T-cell (primary cell): ENCODE measurements around the gene TFF2. TPM values are rescaled to one million over a fixed set of nuclear protein-coding genes. Genes with fewer than 3 reads are reported as not detected.

Experiments used
- ATAC-seq, 4 experiments: fragments of 200-7000 bp in 3 of 4; fragments of 150-1000 bp in 1 of 4; cut with Tn5 transposase; replicated peaks in 1 of 4; 1 replicate in 3 of 4; 2 replicates in 1 of 4; pipeline ENCODE4 v1.10.0; 2021; ENCODE audit warnings: moderate library complexity in 3 of 4, mild to moderate bottlenecking in 2 of 4, moderate number of reproducible peaks in 1 of 4
- CTCF ChIA-PET, 2 donors: fragments of 300-600 bp; sonication (Branson Sonifier 250); formaldehyde crosslinking; loops; one replicate each; lab custom pipeline; 2022; ENCODE audit warnings: antibody characterized with exemption in 2 of 2; lab: Charles Lee
- POLR2A ChIA-PET, 2 donors: fragments of 300-600 bp; sonication (Branson Sonifier 250); formaldehyde crosslinking; loops; one replicate each; lab custom pipeline; 2022; ENCODE audit warnings: antibody characterized with exemption in 2 of 2; lab: Charles Lee
- DNase-seq, 35 experiments: peaks; one replicate each; pipeline versions ENCODE4 v3.0.0 to v3.0.0-alpha.2; 2013 to 2023
- H3K27ac ChIP-seq: one replicate; pipeline ENCODE4 v1.5.1; 2013; ENCODE audit warnings: low read length
- H3K27me3 ChIP-seq, 2 experiments: replicated peaks in 1 of 2; 1 replicate in 1 of 2; 2 replicates in 1 of 2; pipeline versions ENCODE4 v1.6.1 to v1.7.0; 2013; ENCODE audit warnings: low read length in 1 of 2, mixed read lengths in 1 of 2; ENCODE audit not compliant: control insufficient read depth in 2 of 2, insufficient read depth in 2 of 2; ENCODE audit errors: extremely low read depth in 1 of 2
- H3K36me3 ChIP-seq, 2 donors: 1 replicate in 1 of 2; 2 replicates in 1 of 2; pipeline versions ENCODE4 v1.6.1 to v1.7.0; 2013; ENCODE audit warnings: low read length in 1 of 2; ENCODE audit not compliant: control insufficient read depth in 2 of 2, insufficient read depth in 1 of 2; ENCODE audit errors: extremely low read depth in 1 of 2
- H3K4me1 ChIP-seq, 2 experiments: 1 replicate in 1 of 2; 2 replicates in 1 of 2; pipeline versions ENCODE4 v1.6.1 to v1.7.0; 2013; ENCODE audit warnings: low read length in 2 of 2, mixed read lengths in 1 of 2; ENCODE audit not compliant: insufficient read depth in 2 of 2, control insufficient read depth in 1 of 2; ENCODE audit errors: extremely low read depth in 1 of 2
- H3K4me3 ChIP-seq, 2 donors: 1 replicate in 1 of 2; 2 replicates in 1 of 2; pipeline versions ENCODE4 v1.5.1 to v1.7.0; 2013; ENCODE audit warnings: mild to moderate bottlenecking in 2 of 2, low read length in 1 of 2, moderate library complexity in 1 of 2; ENCODE audit not compliant: control insufficient read depth in 1 of 2; ENCODE audit errors: extremely low read depth in 1 of 2
- H3K9me3 ChIP-seq: 2 replicates; pipeline ENCODE4 v1.7.0; 2013
- H3K27ac Mint-ChIP-seq, 2 donors: one replicate each; pipeline ENCODE4 v1.8.0; 2020 to 2021; ENCODE audit warnings: mild to moderate bottlenecking in 2 of 2, mixed read lengths in 2 of 2
- H3K27me3 Mint-ChIP-seq, 2 donors: one replicate each; pipeline ENCODE4 v1.8.0; 2021 to 2022; ENCODE audit warnings: mixed read lengths in 2 of 2
- H3K36me3 Mint-ChIP-seq: one replicate; pipeline ENCODE4 v1.8.0; 2021; ENCODE audit warnings: mixed read lengths
- H3K4me1 Mint-ChIP-seq, 3 donors: one replicate each; pipeline ENCODE4 v1.8.0; 2020 to 2022; ENCODE audit warnings: mixed read lengths in 3 of 3, mild to moderate bottlenecking in 1 of 3
- H3K4me3 Mint-ChIP-seq, 3 donors: one replicate each; pipeline ENCODE4 v1.8.0; 2020 to 2022; ENCODE audit warnings: mild to moderate bottlenecking in 3 of 3, mixed read lengths in 3 of 3, moderate library complexity in 3 of 3
- H3K9me3 Mint-ChIP-seq, 3 donors: one replicate each; pipeline ENCODE4 v1.8.0; 2020 to 2022; ENCODE audit warnings: mixed read lengths in 3 of 3
- WGBS: methylation state at CpG from one replicate; pipeline ENCODE4 v1.1.5; 2013; ENCODE audit warnings: missing lambda C conversion rate; ENCODE audit not compliant: insufficient coverage; 5-methylcytosine and 5-hydroxymethylcytosine counted together
- total RNA-seq, 35 experiments: library from RNA in 6 of 35; stranded (reverse) in 6 of 35; fragments of 120-200 nt in 1 of 35; gene quantifications; one replicate each; pipeline versions ENCODE4 v1.2.1 to v1.2.4 and lab custom pipeline; 2013 to 2026

TFF2 gene
- total RNA-seq, 5 donors from 2014 or later (not counting 1 experiment from before 2014, with no cell fraction given), result 0.38 TPM; not detected in 4

GRCh38 chr21:42319376-42319775 is 31.4 kb downstream of the TFF2 start:
- Mint-ChIP-seq H3K36me3 (no peaks in the 10 kb centered on the region), H3K9me3 (no peaks in the 10 kb centered on the region), H3K27me3 (peaks cover 8 to 12% of the 10 kb centered on the region in 2 donors), H3K4me1 (peaks cover 5 to 10% (median 8%) of the 10 kb centered on the region in 3 donors), H3K27ac (no peak overlapping the region), H3K4me3 (no peak overlapping the region)
- ChIA-PET CTCF (interaction anchor here in 1 of 2 donors (0.5 kb wide), 1 partner anchor 503 kb away, joined by 4 read pairs; no protein-coding TSS in a partner anchor), POLR2A (no interaction called here)
- H3K4me1 ChIP-seq, result peaks cover 0 to 9% of the 10 kb centered on the region in 2 experiments
- no peak overlapping the region for H3K27ac ChIP-seq
- WGBS, result 10% methylated on average over 3 of the region's 10 CpGs
- ATAC-seq (peak in 2 of 4 experiments; percentile 36 to 40), DNase-seq (no peak)
- H3K27me3 ChIP-seq, result peaks cover 0 to 18% of the 10 kb centered on the region in 2 experiments
- no peaks in the 10 kb centered on the region for H3K36me3 ChIP-seq
- H3K4me3 ChIP-seq, result no peak overlapping the region
- H3K9me3 ChIP-seq, result no peaks in the 10 kb centered on the region

DNA sequence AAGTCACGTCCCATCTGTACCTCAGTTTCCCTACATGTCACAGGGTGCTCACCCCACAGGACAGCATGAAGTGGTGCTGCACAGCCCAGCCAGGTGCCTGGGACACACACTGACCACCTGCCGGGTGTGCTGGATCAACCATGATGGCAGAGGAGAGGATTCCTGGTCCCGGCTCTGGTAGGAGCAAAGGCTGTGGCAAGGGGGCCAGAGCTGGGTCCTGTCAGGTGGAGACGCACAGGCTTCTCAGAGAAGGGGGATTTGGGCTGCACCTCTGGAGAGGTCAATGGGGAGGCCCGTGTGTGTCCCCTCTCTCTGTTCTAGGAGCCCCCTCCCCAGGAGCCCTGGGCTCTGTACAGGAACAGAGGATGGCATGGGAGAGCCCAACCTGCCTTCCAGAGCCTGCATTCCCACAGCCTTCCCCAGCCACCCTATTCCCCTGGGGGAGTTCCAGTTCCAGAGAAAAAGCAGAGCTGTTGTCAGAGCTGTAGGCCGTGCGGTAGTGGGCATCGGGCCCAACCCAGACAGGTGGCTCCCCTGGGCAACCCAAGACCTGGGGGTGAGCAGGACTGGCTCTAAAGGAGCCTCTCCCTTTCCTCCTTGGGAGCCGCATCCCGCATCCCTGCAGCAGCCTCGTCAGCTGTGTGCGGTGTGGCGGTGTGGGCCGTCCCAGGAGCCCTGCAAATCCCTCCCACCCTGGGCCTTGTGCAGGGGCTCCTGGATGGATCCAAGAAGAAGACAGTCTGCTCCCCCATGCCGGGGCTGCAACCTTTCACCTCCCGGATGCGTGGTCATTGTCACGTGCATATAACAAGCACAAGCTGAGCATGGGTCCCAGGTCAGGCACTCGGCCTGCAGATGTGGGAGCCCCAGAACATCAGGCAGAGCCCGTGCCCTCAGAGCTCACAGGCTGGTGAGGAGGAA is 32.7 kb downstream of the TFF2 start:
- WGBS, result 93% methylated on average over 9 of the region's 20 CpGs
- Mint-ChIP-seq H3K27me3 (peaks cover 4 to 8% of the 10 kb centered on the region in 2 donors), H3K9me3 (no peaks in the 10 kb centered on the region), H3K4me3 (no peak overlapping the region), H3K27ac (no peak overlapping the region), H3K4me1 (peaks cover 5 to 10% (median 8%) of the 10 kb centered on the region in 3 donors), H3K36me3 (no peaks in the 10 kb centered on the region)
- Histone ChIP-seq H3K36me3 (no peaks in the 10 kb centered on the region), H3K4me3 (no peak overlapping the region), H3K9me3 (no peaks in the 10 kb centered on the region), H3K4me1 (peaks cover 0 to 9% of the 10 kb centered on the region in 2 experiments), H3K27me3 (peaks cover 0 to 17% of the 10 kb centered on the region in 2 experiments), H3K27ac (no peak overlapping the region)
- POLR2A ChIA-PET, result interaction anchor here in 1 of 2 donors (0.6 kb wide), 1 partner anchor 656 kb away, joined by 13 read pairs; no protein-coding TSS in a partner anchor
- CTCF ChIA-PET, result interaction anchor here in 1 of 2 donors (0.6 kb wide), 1 partner anchor 9 kb away, joined by 8 read pairs; no protein-coding TSS in a partner anchor
- no peak for ATAC-seq
- no peak for DNase-seq

DNA sequence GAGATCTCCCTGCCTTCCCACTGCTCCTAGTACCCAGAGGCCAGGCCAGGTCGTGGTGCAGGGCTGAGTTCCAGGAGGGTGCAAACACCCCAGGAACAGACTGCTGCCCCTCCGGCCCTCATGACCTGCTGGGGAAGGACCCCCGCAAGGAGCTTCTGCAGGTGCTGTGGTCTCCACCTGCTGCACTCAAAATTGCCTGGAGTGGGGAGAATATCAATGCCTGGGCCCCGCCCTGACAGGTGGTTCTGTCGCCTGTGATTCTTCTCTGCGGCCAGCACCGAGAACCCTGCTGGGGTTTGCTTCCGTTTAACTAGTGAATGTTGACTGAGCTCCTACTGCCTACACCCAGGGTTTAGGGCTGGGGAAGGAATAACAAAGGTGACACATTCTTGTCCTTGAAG is 33.5 kb downstream of the TFF2 start:
- H3K4me3 ChIP-seq, result no peak overlapping the region
- CTCF ChIA-PET, result no interaction called here
- H3K27me3 Mint-ChIP-seq, result peaks cover 4 to 5% of the 10 kb centered on the region in 2 donors
- no peaks in the 10 kb centered on the region for H3K9me3 Mint-ChIP-seq
- H3K9me3 ChIP-seq, result no peaks in the 10 kb centered on the region
- no peak overlapping the region for H3K27ac Mint-ChIP-seq
- 86% methylated on average over 4 of the region's 8 CpGs for WGBS
- ATAC-seq (no peak), DNase-seq (no peak)
- H3K4me3 Mint-ChIP-seq, result no peak overlapping the region
- no peaks in the 10 kb centered on the region for H3K36me3 Mint-ChIP-seq
- H3K36me3 ChIP-seq, result no peaks in the 10 kb centered on the region
- H3K4me1 Mint-ChIP-seq, result peaks cover 5 to 10% (median 8%) of the 10 kb centered on the region in 3 donors
- peaks cover 0 to 9% of the 10 kb centered on the region in 2 experiments for H3K4me1 ChIP-seq
- POLR2A ChIA-PET, result interaction anchor here in 1 of 2 donors (0.6 kb wide), 1 partner anchor 657 kb away, joined by 13 read pairs; no protein-coding TSS in a partner anchor
- H3K27me3 ChIP-seq, result peaks cover 0 to 11% of the 10 kb centered on the region in 2 experiments
- no peak overlapping the region for H3K27ac ChIP-seq

- Histone ChIP-seq H3K4me1 (peaks cover 0 to 9% of the 10 kb centered on the region in 2 experiments), H3K27me3 (peaks cover 0 to 11% of the 10 kb centered on the region in 2 experiments), H3K9me3 (no peaks in the 10 kb centered on the region), H3K36me3 (no peaks in the 10 kb centered on the region), H3K4me3 (no peak overlapping the region), H3K27ac (no peak overlapping the region)
- WGBS, result 94% methylated on average over 15 of the region's 16 CpGs
- H3K4me1 Mint-ChIP-seq, result peaks cover 5 to 10% (median 8%) of the 10 kb centered on the region in 3 donors
- POLR2A ChIA-PET, result no interaction called here
- no peaks in the 10 kb centered on the region for H3K9me3 Mint-ChIP-seq
- H3K27me3 Mint-ChIP-seq, result peaks cover 4 to 5% of the 10 kb centered on the region in 2 donors
- DNase-seq (no peak), ATAC-seq (no peak)
- no peak overlapping the region for H3K4me3 Mint-ChIP-seq
- H3K27ac Mint-ChIP-seq, result no peak overlapping the region
- no peaks in the 10 kb centered on the region for H3K36me3 Mint-ChIP-seq
- CTCF ChIA-PET, result no interaction called here
Measured at GRCh38 chr21:42316891-42317290, 33.9 kb downstream of the TFF2 start.

GRCh38 chr21:42315296-42315891 is 35.4 kb downstream of the TFF2 start, which contains the start of gene TFF3:
TFF3 (minus strand) TSS chr21:42315409; CDS start chr21:42315374, 35 bp downstream.
- H3K27me3 Mint-ChIP-seq, result no peaks in the 10 kb centered on the region
- H3K4me1 ChIP-seq, result peaks cover 0 to 9% of the 10 kb centered on the region in 2 experiments
- H3K36me3 ChIP-seq, result no peaks in the 10 kb centered on the region
- CTCF ChIA-PET, result no interaction called here
- H3K4me3 ChIP-seq, result no peak within 1 kb of the TSS
- no peaks in the 10 kb centered on the region for H3K9me3 ChIP-seq
- no peak within 1 kb of the TSS for H3K4me3 Mint-ChIP-seq
- H3K27ac ChIP-seq, result no peak within 1 kb of the TSS
- DNase-seq (no peak), ATAC-seq (no peak)
- no peaks in the 10 kb centered on the region for H3K9me3 Mint-ChIP-seq
- 94% methylated on average over 12 of the region's 15 CpGs for WGBS
- POLR2A ChIA-PET, result no interaction called here
- H3K27ac Mint-ChIP-seq, result no peak within 1 kb of the TSS
- peaks cover 5 to 8% (median 5%) of the 10 kb centered on the region in 3 donors for H3K4me1 Mint-ChIP-seq
- H3K27me3 ChIP-seq, result peaks cover 0 to 8% of the 10 kb centered on the region in 2 experiments
- no peaks in the 10 kb centered on the region for H3K36me3 Mint-ChIP-seq

GRCh38 chr21:42314616-42315295 is 36.0 kb downstream of the TFF2 start:
- Mint-ChIP-seq H3K27ac (no peak overlapping the region), H3K4me3 (no peak overlapping the region), H3K36me3 (no peaks in the 10 kb centered on the region), H3K4me1 (peaks cover 5 to 8% (median 5%) of the 10 kb centered on the region in 3 donors), H3K9me3 (no peaks in the 10 kb centered on the region), H3K27me3 (no peaks in the 10 kb centered on the region)
- H3K4me1 ChIP-seq, result peaks cover 0 to 12% of the 10 kb centered on the region in 2 experiments
- H3K36me3 ChIP-seq, result no peaks in the 10 kb centered on the region
- H3K27me3 ChIP-seq, result peaks cover 0 to 15% of the 10 kb centered on the region in 2 experiments
- H3K9me3 ChIP-seq, result no peaks in the 10 kb centered on the region
- ChIA-PET CTCF (no interaction called here), POLR2A (no interaction called here)
- no peak for ATAC-seq
- H3K27ac ChIP-seq, result no peak overlapping the region
- DNase-seq, result no peak
- H3K4me3 ChIP-seq, result no peak overlapping the region
- WGBS, result 100% methylated on average over 2 of the region's 6 CpGs
